Measurements from ENCODE around the gene BAHCC1. TPM values are rescaled to one million over a fixed set of nuclear protein-coding genes. Genes with fewer than 3 reads are reported as not detected.

BAHCC1 gene
- total and polyA plus RNA-seq, 9 of the 15 experiments (the other 6 are each of a cell fraction or from before 2014, with no cell fraction given): 0.14 to 26.9 (median 5.0) TPM

DNA sequence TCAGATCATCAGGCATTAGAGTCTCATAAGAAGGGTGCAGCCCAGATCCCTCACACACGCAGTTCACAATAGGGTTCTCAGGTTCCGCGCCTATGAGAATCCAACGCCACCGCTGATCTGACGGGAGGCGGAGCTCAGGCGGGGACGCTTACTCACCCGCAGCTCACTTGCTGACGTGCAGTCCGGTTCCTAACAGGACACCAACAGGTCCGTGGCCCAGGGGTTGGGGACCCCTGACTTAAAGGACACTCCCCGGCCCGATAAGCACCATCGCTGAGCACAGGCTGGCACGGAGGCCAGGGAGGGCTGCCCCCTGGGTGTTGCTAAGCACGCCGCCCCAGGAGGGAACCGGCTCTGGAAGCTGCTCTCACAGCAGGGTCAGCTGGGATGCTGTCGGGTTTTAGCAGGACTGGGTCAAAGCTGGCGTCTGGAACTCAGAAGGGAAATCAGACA is 30.1 kb upstream of the BAHCC1 start (continued):
- TF ChIP-seq, protein P1, sequence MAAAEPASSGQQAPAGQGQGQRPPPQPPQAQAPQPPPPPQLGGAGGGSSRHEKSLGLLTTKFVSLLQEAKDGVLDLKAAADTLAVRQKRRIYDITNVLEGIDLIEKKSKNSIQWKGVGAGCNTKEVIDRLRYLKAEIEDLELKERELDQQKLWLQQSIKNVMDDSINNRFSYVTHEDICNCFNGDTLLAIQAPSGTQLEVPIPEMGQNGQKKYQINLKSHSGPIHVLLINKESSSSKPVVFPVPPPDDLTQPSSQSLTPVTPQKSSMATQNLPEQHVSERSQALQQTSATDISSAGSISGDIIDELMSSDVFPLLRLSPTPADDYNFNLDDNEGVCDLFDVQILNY (CRISPR knock-in tag; IDR thresholded peaks at IDR 0.05): no peak
- TF ChIP-seq KAT7 (CRISPR knock-in tag; IDR thresholded peaks at IDR 0.05; ENCODE audit: borderline replicate concordance) (0 out of 2 replicates have a peak, but pooled peaks have one; percentile 39), NFIC (IDR thresholded peaks at IDR 0.05) (no peak), ZFX (CRISPR knock-in tag; IDR thresholded peaks at IDR 0.05) (no peak; the same call in 1 of the 2 replicates), ATF7 (IDR thresholded peaks at IDR 0.05) (peak; percentile 41; the same call in 1 of the 2 replicates), POLR2B (IDR thresholded peaks at IDR 0.05; ENCODE audit: low read depth, partially characterized antibody) (peak; percentile 47), MTA3 (IDR thresholded peaks at IDR 0.05; ENCODE audit: borderline replicate concordance) (no peak; the same call in 1 of the 2 replicates), HDAC1 (IDR thresholded peaks at IDR 0.05) (no peak), JUN (IDR thresholded peaks at IDR 0.05; ENCODE audit: borderline replicate concordance, low read depth, low read length) (peak; percentile 32; the same call in 1 of the 2 replicates), JUN (CRISPR knock-in tag; IDR thresholded peaks at IDR 0.05; ENCODE audit: borderline replicate concordance) (no peak), FOXJ2 (tag; IDR thresholded peaks at IDR 0.05) (no peak), CREB1 (IDR thresholded peaks at IDR 0.05) (no peak), CREB1 (CRISPR knock-in tag; IDR thresholded peaks at IDR 0.05) (peak; percentile 44; the same call in 1 of the 2 replicates), SMARCE1 (IDR thresholded peaks at IDR 0.05) (peak; percentile 12; the same call in 1 of the 2 replicates), MCM3 (IDR thresholded peaks at IDR 0.05) (no peak)
- TF ChIP-seq, protein P2, sequence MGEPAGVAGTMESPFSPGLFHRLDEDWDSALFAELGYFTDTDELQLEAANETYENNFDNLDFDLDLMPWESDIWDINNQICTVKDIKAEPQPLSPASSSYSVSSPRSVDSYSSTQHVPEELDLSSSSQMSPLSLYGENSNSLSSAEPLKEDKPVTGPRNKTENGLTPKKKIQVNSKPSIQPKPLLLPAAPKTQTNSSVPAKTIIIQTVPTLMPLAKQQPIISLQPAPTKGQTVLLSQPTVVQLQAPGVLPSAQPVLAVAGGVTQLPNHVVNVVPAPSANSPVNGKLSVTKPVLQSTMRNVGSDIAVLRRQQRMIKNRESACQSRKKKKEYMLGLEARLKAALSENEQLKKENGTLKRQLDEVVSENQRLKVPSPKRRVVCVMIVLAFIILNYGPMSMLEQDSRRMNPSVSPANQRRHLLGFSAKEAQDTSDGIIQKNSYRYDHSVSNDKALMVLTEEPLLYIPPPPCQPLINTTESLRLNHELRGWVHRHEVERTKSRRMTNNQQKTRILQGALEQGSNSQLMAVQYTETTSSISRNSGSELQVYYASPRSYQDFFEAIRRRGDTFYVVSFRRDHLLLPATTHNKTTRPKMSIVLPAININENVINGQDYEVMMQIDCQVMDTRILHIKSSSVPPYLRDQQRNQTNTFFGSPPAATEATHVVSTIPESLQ (CRISPR knock-in tag; IDR thresholded peaks at IDR 0.05): 0 out of 2 replicates have a peak, but pooled peaks have one; percentile 68
- TF ChIP-seq, protein P3, sequence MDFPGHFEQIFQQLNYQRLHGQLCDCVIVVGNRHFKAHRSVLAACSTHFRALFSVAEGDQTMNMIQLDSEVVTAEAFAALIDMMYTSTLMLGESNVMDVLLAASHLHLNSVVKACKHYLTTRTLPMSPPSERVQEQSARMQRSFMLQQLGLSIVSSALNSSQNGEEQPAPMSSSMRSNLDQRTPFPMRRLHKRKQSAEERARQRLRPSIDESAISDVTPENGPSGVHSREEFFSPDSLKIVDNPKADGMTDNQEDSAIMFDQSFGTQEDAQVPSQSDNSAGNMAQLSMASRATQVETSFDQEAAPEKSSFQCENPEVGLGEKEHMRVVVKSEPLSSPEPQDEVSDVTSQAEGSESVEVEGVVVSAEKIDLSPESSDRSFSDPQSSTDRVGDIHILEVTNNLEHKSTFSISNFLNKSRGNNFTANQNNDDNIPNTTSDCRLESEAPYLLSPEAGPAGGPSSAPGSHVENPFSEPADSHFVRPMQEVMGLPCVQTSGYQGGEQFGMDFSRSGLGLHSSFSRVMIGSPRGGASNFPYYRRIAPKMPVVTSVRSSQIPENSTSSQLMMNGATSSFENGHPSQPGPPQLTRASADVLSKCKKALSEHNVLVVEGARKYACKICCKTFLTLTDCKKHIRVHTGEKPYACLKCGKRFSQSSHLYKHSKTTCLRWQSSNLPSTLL (IDR thresholded peaks at IDR 0.05): peak; percentile 74
- TF ChIP-seq, protein P4, sequence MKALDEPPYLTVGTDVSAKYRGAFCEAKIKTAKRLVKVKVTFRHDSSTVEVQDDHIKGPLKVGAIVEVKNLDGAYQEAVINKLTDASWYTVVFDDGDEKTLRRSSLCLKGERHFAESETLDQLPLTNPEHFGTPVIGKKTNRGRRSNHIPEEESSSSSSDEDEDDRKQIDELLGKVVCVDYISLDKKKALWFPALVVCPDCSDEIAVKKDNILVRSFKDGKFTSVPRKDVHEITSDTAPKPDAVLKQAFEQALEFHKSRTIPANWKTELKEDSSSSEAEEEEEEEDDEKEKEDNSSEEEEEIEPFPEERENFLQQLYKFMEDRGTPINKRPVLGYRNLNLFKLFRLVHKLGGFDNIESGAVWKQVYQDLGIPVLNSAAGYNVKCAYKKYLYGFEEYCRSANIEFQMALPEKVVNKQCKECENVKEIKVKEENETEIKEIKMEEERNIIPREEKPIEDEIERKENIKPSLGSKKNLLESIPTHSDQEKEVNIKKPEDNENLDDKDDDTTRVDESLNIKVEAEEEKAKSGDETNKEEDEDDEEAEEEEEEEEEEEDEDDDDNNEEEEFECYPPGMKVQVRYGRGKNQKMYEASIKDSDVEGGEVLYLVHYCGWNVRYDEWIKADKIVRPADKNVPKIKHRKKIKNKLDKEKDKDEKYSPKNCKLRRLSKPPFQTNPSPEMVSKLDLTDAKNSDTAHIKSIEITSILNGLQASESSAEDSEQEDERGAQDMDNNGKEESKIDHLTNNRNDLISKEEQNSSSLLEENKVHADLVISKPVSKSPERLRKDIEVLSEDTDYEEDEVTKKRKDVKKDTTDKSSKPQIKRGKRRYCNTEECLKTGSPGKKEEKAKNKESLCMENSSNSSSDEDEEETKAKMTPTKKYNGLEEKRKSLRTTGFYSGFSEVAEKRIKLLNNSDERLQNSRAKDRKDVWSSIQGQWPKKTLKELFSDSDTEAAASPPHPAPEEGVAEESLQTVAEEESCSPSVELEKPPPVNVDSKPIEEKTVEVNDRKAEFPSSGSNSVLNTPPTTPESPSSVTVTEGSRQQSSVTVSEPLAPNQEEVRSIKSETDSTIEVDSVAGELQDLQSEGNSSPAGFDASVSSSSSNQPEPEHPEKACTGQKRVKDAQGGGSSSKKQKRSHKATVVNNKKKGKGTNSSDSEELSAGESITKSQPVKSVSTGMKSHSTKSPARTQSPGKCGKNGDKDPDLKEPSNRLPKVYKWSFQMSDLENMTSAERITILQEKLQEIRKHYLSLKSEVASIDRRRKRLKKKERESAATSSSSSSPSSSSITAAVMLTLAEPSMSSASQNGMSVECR (CRISPR knock-in tag; IDR thresholded peaks at IDR 0.05): peak; percentile 62; the same call in 1 of the 2 replicates
- TF ChIP-seq, protein P5, sequence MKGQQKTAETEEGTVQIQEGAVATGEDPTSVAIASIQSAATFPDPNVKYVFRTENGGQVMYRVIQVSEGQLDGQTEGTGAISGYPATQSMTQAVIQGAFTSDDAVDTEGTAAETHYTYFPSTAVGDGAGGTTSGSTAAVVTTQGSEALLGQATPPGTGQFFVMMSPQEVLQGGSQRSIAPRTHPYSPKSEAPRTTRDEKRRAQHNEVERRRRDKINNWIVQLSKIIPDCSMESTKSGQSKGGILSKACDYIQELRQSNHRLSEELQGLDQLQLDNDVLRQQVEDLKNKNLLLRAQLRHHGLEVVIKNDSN (CRISPR knock-in tag; IDR thresholded peaks at IDR 0.05): peak; percentile 26; the same call in 1 of the 2 replicates
